Thymus (tissue), 11 donors: ENCODE measurements around the gene SEPHS2. TPM values are rescaled to one million over a fixed set of nuclear protein-coding genes. Genes with fewer than 3 reads are reported as not detected.

ENCODE experiments used
- DNase-seq, 9 donors: peaks; one replicate each; pipeline ENCODE4 v3.0.0-alpha.2; 2013; ENCODE audit warnings: low spot score in 9 of 9, low read depth in 6 of 9, missing footprints in 1 of 9
- H3K27ac ChIP-seq, 2 donors: one replicate each; pipeline ENCODE4 v1.5.1; 2013; ENCODE audit warnings: control low read depth in 1 of 2, low read depth in 1 of 2, low read length in 1 of 2, mild to moderate bottlenecking in 1 of 2, moderate library complexity in 1 of 2
- H3K27me3 ChIP-seq, 2 donors: one replicate each; pipeline ENCODE4 v1.5.1; 2013; ENCODE audit warnings: low read length in 1 of 2; ENCODE audit not compliant: control insufficient read depth in 2 of 2, insufficient read depth in 1 of 2
- H3K36me3 ChIP-seq, 2 donors: one replicate each; pipeline ENCODE4 v1.5.1; 2013; ENCODE audit warnings: low read length in 1 of 2, mild to moderate bottlenecking in 1 of 2, moderate library complexity in 1 of 2; ENCODE audit not compliant: control insufficient read depth in 2 of 2, insufficient read depth in 2 of 2
- H3K4me1 ChIP-seq, 2 donors: one replicate each; pipeline ENCODE4 v1.5.1; 2013; ENCODE audit warnings: low read length in 2 of 2; ENCODE audit not compliant: control insufficient read depth in 2 of 2, insufficient read depth in 2 of 2
- H3K4me3 ChIP-seq, 2 donors: one replicate each; pipeline ENCODE4 v1.5.1; 2013; ENCODE audit warnings: low read length in 2 of 2, control low read depth in 1 of 2, mild to moderate bottlenecking in 1 of 2
- H3K9me3 ChIP-seq, 2 donors: one replicate each; pipeline ENCODE4 v1.5.1; 2013; ENCODE audit warnings: low read length in 1 of 2, mild to moderate bottlenecking in 1 of 2; ENCODE audit not compliant: control insufficient read depth in 2 of 2, insufficient read depth in 1 of 2
- WGBS: extraction: QIAGEN DNeasy Blood & Tissue Kit; methylation state at CpG from one replicate; pipeline ENCODE4 v1.1.7; 2013; 5-methylcytosine and 5-hydroxymethylcytosine counted together
- polyA plus RNA-seq: library from polyadenylated mRNA; stranded (reverse); fragments of 200-250 nt; gene quantifications from one replicate; pipeline ENCODE4 v1.2.3, GENCODE V29; 2013
- total RNA-seq: library from RNA; stranded (reverse); fragments of 120-200 nt; gene quantifications from one replicate; pipeline ENCODE4 v1.2.4, GENCODE V29; 2013
- donor health status: healthy.

SEPHS2 gene
- total and polyA plus RNA-seq, 2 donors = 15.2 to 63.9 TPM

- H3K27ac ChIP-seq = peak overlapping the region; percentile 67 to 74
- peak overlapping the region; percentile 65 to 92 for H3K4me3 ChIP-seq
- 2% methylated on average over 11 of the region's 11 CpGs for WGBS
- H3K36me3 ChIP-seq = peaks cover 4 to 22% of the 10 kb centered on the region in 2 donors
- no peaks in the 10 kb centered on the region for H3K27me3 ChIP-seq
- peaks cover 9 to 29% of the 10 kb centered on the region in 2 donors for H3K4me1 ChIP-seq
- DNase-seq = no peak
- no peaks in the 10 kb centered on the region for H3K9me3 ChIP-seq
Observed at GRCh38 chr16:30429418-30429677, 16.3 kb downstream of the SEPHS2 start.

- Histone ChIP-seq H3K27ac (no peak overlapping the region), H3K4me3 (no peak overlapping the region), H3K27me3 (no peaks in the 10 kb centered on the region), H3K36me3 (peaks cover 13 to 34% of the 10 kb centered on the region in 2 donors), H3K4me1 (peaks cover 6 to 22% of the 10 kb centered on the region in 2 donors), H3K9me3 (no peaks in the 10 kb centered on the region)
- DNase-seq = no peak
- WGBS = 98% methylated on average over 4 of the region's 4 CpGs
Observed at GRCh38 chr16:30428055-30428454, 17.6 kb downstream of the SEPHS2 start.

GRCh38 chr16:30421010-30421409 is 24.7 kb downstream of the SEPHS2 start:
- H3K27me3 ChIP-seq = no peaks in the 10 kb centered on the region
- peaks cover 6 to 11% of the 10 kb centered on the region in 2 donors for H3K4me1 ChIP-seq
- WGBS = 89% methylated on average over 5 of the region's 5 CpGs
- no peak for DNase-seq
- no peak overlapping the region for H3K27ac ChIP-seq
- no peak overlapping the region for H3K4me3 ChIP-seq
- H3K36me3 ChIP-seq = peaks cover 30 to 40% of the 10 kb centered on the region in 2 donors
- no peaks in the 10 kb centered on the region for H3K9me3 ChIP-seq

- peaks cover 6 to 11% of the 10 kb centered on the region in 2 donors for H3K4me1 ChIP-seq
- no peaks in the 10 kb centered on the region for H3K27me3 ChIP-seq
- WGBS = 76% methylated on average over 31 of the region's 31 CpGs
- no peaks in the 10 kb centered on the region for H3K9me3 ChIP-seq
- peaks cover 20 to 23% of the 10 kb centered on the region in 2 donors for H3K36me3 ChIP-seq
- DNase-seq = no peak
- peak overlapping the region; percentile 53 to 63 for H3K4me3 ChIP-seq
- H3K27ac ChIP-seq = peak overlapping the region; percentile 72 to 87
Observed at GRCh38 chr16:30418350-30419181, 27.1 kb downstream of the SEPHS2 start.

GRCh38 chr16:30417529-30418349 is 27.9 kb downstream of the SEPHS2 start:
- Histone ChIP-seq H3K27me3 (no peaks in the 10 kb centered on the region), H3K36me3 (peaks cover 16 to 23% of the 10 kb centered on the region in 2 donors), H3K9me3 (no peaks in the 10 kb centered on the region), H3K4me3 (peak overlapping the region; percentile 53 to 63), H3K4me1 (peaks cover 6 to 11% of the 10 kb centered on the region in 2 donors), H3K27ac (peak overlapping the region; percentile 72 to 87)
- WGBS = under 1% methylated on average over 140 of the region's 140 CpGs
- peak; percentile 81 to 96 (median 89) for DNase-seq

GRCh38 chr16:30416624-30417528 is 28.8 kb downstream of the SEPHS2 start:
- Histone ChIP-seq H3K27me3 (no peaks in the 10 kb centered on the region), H3K4me1 (peaks cover 6 to 11% of the 10 kb centered on the region in 2 donors), H3K27ac (peak overlapping the region in 1 of 2 donors; percentile 87), H3K4me3 (peak overlapping the region; percentile 53 to 63), H3K9me3 (no peaks in the 10 kb centered on the region), H3K36me3 (peaks cover 12 to 20% of the 10 kb centered on the region in 2 donors)
- DNase-seq = no peak
- WGBS = 79% methylated on average over 18 of the region's 18 CpGs

GRCh38 chr16:30416047-30416603 is 29.5 kb downstream of the SEPHS2 start:
- Histone ChIP-seq H3K4me3 (no peak overlapping the region), H3K9me3 (no peaks in the 10 kb centered on the region), H3K4me1 (peaks cover 6 to 11% of the 10 kb centered on the region in 2 donors), H3K36me3 (peaks cover 9 to 19% of the 10 kb centered on the region in 2 donors), H3K27ac (no peak overlapping the region), H3K27me3 (no peaks in the 10 kb centered on the region)
- DNase-seq = no peak
- WGBS = 97% methylated on average over 4 of the region's 4 CpGs

GRCh38 chr16:30414159-30414558 is 31.5 kb downstream of the SEPHS2 start:
- WGBS = 97% methylated on average over 5 of the region's 5 CpGs
- Histone ChIP-seq H3K27ac (no peak overlapping the region), H3K27me3 (no peaks in the 10 kb centered on the region), H3K36me3 (peaks cover 3 to 20% of the 10 kb centered on the region in 2 donors), H3K4me1 (peaks cover 9 to 18% of the 10 kb centered on the region in 2 donors), H3K4me3 (no peak overlapping the region), H3K9me3 (no peaks in the 10 kb centered on the region)
- no peak for DNase-seq
